AG04449 (cell line): ENCODE measurements around the gene PEX26.

Experiments
- CTCF ChIA-PET: fragments of 350-600 bp; formaldehyde crosslinking; extraction: SDS; loops from one replicate; lab custom pipeline; 2021; ENCODE audit warnings: antibody characterized with exemption; lab: Yijun Ruan, JAX
- POLR2A ChIA-PET: fragments of 400-600, 350-600 bp; formaldehyde crosslinking; extraction: SDS; loops from one replicate; lab custom pipeline; 2020; ENCODE audit warnings: antibody characterized with exemption, inconsistent platforms; lab: Yijun Ruan, JAX
- DNase-seq: peaks from one replicate; pipeline ENCODE4 v3.0.0-alpha.2; 2010; ENCODE audit warnings: low read depth, low spot score
- H3K4me3 ChIP-seq: 2 replicates; pipeline ENCODE4 v1.5.1; 2011; ENCODE audit warnings: low read depth, mild to moderate bottlenecking, control low read depth, low read length
- CTCF ChIP-seq: IDR thresholded peaks from one replicate; pipeline ENCODE4 v1.5.1; 2011; ENCODE audit warnings: mild to moderate bottlenecking, moderate library complexity, low read length, control low read depth, inconsistent platforms; ENCODE audit not compliant: insufficient read depth; ENCODE audit errors: missing control alignments

The PEX26 gene

GRCh38 chr22:18088825-18089568, 11.2 kb downstream of the PEX26 start:
- POLR2A ChIA-PET = no interaction called here
- no peak for TF ChIP-seq CTCF
- no peak overlapping the region for H3K4me3 ChIP-seq
- CTCF ChIA-PET = interaction anchor here (1.2 to 2.7 kb wide), 4 partner anchors 10 to 259 kb away, joined by 3 to 7 read pairs (median 5); no protein-coding TSS in a partner anchor
- DNase-seq = no peak

GRCh38 chr22:18090286-18090685, 12.5 kb downstream of the PEX26 start:
- ChIA-PET CTCF (interaction anchor here (1.4 kb wide), 1 partner anchor 12 kb away, joined by 4 read pairs; no protein-coding TSS in a partner anchor), POLR2A (no interaction called here)
- no peak for TF ChIP-seq CTCF
- no peak for DNase-seq
- no peak overlapping the region for H3K4me3 ChIP-seq

DNA sequence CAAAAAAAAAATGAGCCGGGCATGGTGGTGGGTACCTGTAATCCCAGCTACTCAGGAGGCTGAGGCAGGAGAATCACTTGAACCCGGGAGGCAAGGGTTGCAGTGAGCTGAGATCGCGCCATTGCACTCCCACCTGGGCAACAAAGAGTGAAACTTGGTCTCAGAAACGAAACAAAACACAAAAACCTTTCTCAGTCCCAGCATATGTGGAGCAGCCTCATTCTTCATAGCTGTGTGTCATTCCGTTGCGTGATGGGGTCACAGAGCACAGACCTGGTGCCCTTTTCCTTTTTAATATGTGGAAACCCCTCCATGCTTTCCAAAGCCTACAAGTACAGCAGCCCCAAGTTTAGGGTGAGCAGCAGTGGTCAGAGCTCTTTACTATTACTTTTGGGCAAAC, 13.7 kb downstream of the PEX26 start:
- POLR2A ChIA-PET = no interaction called here
- no peak for DNase-seq
- no peak for TF ChIP-seq CTCF
- CTCF ChIA-PET = interaction anchor here (2.1 kb wide), 1 partner anchor 12 kb away, joined by 5 read pairs; no protein-coding TSS in a partner anchor
- no peak overlapping the region for H3K4me3 ChIP-seq

GRCh38 chr22:18091916-18092526, 14.2 kb downstream of the PEX26 start:
- CTCF ChIA-PET = interaction anchor here (2.1 kb wide), 1 partner anchor 12 kb away, joined by 5 read pairs; no protein-coding TSS in a partner anchor
- TF ChIP-seq CTCF = no peak
- no peak overlapping the region for H3K4me3 ChIP-seq
- POLR2A ChIA-PET = no interaction called here
- DNase-seq = no peak

- no peak for DNase-seq
- ChIA-PET POLR2A (no interaction called here), CTCF (interaction anchor here (0.7 to 2.1 kb wide), 4 partner anchors 14 to 264 kb away, joined by 3 to 6 read pairs (median 6); partner anchors contain the start of gene TUBA8)
- no peak overlapping the region for H3K4me3 ChIP-seq
- TF ChIP-seq CTCF = no peak
Measured at GRCh38 chr22:18093661-18094060, 15.9 kb downstream of the PEX26 start.
